ENCODE measurements around the gene HSPG2. TPM values are rescaled to one million over a fixed set of nuclear protein-coding genes. Genes with fewer than 3 reads are reported as not detected.

Gene HSPG2
- total and polyA plus RNA-seq, 2 donors (not counting 1 experiment from before 2014, with no cell fraction given): 2.0 to 4.5 TPM

GRCh38 chr1:21783679-21784603, 153.2 kb downstream of the HSPG2 start:
- H3K4me3 Mint-ChIP-seq: peak overlapping the region; percentile 95

More at GRCh38 chr1:21783679-21784603, 153.2 kb downstream of the HSPG2 start:
- 62% methylated on average over 23 of the region's 32 CpGs for WGBS (ENCODE audit: insufficient coverage)
- Mint-ChIP-seq H3K27me3 (no peaks in the 10 kb centered on the region), H3K4me1 (peaks cover 28% of the 10 kb centered on the region), H3K9me3 (ENCODE audit: insufficient read depth) (no peaks in the 10 kb centered on the region), H3K27ac (peak overlapping the region; percentile 100)
- Histone ChIP-seq H3K27ac (ENCODE audit: low read length in 2 of 2) (peak overlapping the region; percentile 99 to 100), H3K4me1 (ENCODE audit: control insufficient read depth in 2 of 2, insufficient read depth in 2 of 2, low read length in 2 of 2) (peaks cover 23 to 41% of the 10 kb centered on the region in 2 donors), H3K27me3 (replicated peaks in 1 of 4; ENCODE audit: control extremely low read depth in 1 of 4, control insufficient read depth in 3 of 4, insufficient read depth in 4 of 4, low read length in 3 of 4) (no peaks in the 10 kb centered on the region), H3K36me3 (replicated peaks in 1 of 2; ENCODE audit: control extremely low read depth in 1 of 2, control insufficient read depth in 1 of 2, extremely low read depth in 1 of 2, insufficient read depth in 2 of 2, low read length in 1 of 2) (no peaks in the 10 kb centered on the region), H3K4me3 (ENCODE audit: control extremely low read depth in 1 of 5, extremely low read depth in 1 of 5, insufficient read depth in 1 of 5, low read depth in 2 of 5, low read length in 4 of 5) (peak overlapping the region; percentile 86 to 100 (median 94)), H3K9ac (ENCODE audit: low read length) (peak overlapping the region; percentile 100), H2AFZ (ENCODE audit: insufficient read depth, low read depth, low read length, poor library complexity, severe bottlenecking) (peak overlapping the region; percentile 81), H3K4me2 (replicated peaks; ENCODE audit: low read depth, low read length, poor library complexity, severe bottlenecking) (peak overlapping the region; percentile 86), H3K79me2 (ENCODE audit: control insufficient read depth, insufficient read depth, low read length) (peaks cover 36% of the 10 kb centered on the region), H4K20me1 (ENCODE audit: control insufficient read depth, insufficient read depth, low read length, poor library complexity, severe bottlenecking) (peaks cover 15% of the 10 kb centered on the region), H3K9me3 (ENCODE audit: control extremely low read depth in 1 of 3, control insufficient read depth in 2 of 3, insufficient read depth in 1 of 3, low read length in 2 of 3) (no peaks in the 10 kb centered on the region)
- intact Hi-C loops (cut with micrococcal nuclease): loop anchor here (1.0 to 5.0 kb wide), 11 partner anchors 22 to 997 kb away; partner anchors contain the start of genes CDC42, HP1BP3, HSPG2 and ZBTB40
- POLR2A ChIA-PET: interaction anchor here (0.6 to 3.3 kb wide), 3 partner anchors 241 to 639 kb away, joined by 3 to 15 read pairs (median 6); no protein-coding TSS in a partner anchor
- no peak for DNase-seq
- CTCF ChIA-PET: interaction anchor here (0.6 to 2.7 kb wide), 2 partner anchors 22 to 83 kb away, joined by 5 to 25 read pairs; no protein-coding TSS in a partner anchor
- TF ChIP-seq CTCF (IDR thresholded peaks at IDR 0.05) (no peak), EZH2 (IDR thresholded peaks at IDR 0.05; ENCODE audit: borderline replicate concordance, insufficient read depth, low read depth, low read length, poor library complexity, severe bottlenecking) (no peak)
- ATAC-seq (ENCODE audit: low read depth): no peak

Measured in B cell (primary cell).